ENCODE data around the gene GUCA1A.
"Not testable (repeated sequence)": the region's sequence is repeated elsewhere in the genome, so short reads cannot be mapped to it uniquely, and the experiment has no call there.

GUCA1A gene

DNA sequence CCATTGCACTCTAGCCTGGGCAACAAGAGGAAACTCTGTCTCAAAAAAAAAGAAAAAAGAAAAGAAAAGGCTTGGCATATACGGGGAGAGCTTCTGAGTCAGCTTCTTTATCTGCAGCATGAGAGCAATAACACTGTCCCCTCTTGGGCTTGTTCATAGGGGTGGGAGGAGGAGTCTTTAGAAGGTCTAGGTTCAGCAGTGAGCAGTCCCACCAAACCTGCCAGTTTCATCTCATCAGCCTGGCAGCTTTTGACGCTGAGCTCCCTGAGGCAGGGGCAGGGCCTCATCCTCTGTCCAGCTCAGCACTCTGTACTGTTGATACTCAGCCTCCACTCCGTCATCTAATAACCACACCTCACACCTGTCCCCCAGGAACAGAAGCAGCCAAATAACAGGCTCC lies 25.1 kb upstream of the GUCA1A start:
- Histone ChIP-seq H3K27me3 (ENCODE audit: low read depth, low read length) (no peaks in the 10 kb centered on the region), H3K79me2 (ENCODE audit: low read length) (no peaks in the 10 kb centered on the region), H3K4me2 (ENCODE audit: low read length) (no peak overlapping the region), H3K9ac (ENCODE audit: low read length) (no peak overlapping the region), H3K27ac (ENCODE audit: low read length) (no peak overlapping the region), H2AFZ (ENCODE audit: low read depth, low read length) (no peak overlapping the region), H3K4me1 (ENCODE audit: low read length) (no peaks in the 10 kb centered on the region), H3K36me3 (replicated peaks; ENCODE audit: low read depth, low read length) (no peaks in the 10 kb centered on the region), H3K9me3 (ENCODE audit: insufficient read depth, low read length) (no peaks in the 10 kb centered on the region), H3K4me3 (ENCODE audit: low read length) (no peak overlapping the region), H4K20me1 (ENCODE audit: insufficient read depth, low read length) (no peaks in the 10 kb centered on the region)
- TF ChIP-seq EZH2phosphoT487 (IDR thresholded peaks at IDR 0.05; ENCODE audit: low read depth) = no peak
- TF ChIP-seq, protein P1, sequence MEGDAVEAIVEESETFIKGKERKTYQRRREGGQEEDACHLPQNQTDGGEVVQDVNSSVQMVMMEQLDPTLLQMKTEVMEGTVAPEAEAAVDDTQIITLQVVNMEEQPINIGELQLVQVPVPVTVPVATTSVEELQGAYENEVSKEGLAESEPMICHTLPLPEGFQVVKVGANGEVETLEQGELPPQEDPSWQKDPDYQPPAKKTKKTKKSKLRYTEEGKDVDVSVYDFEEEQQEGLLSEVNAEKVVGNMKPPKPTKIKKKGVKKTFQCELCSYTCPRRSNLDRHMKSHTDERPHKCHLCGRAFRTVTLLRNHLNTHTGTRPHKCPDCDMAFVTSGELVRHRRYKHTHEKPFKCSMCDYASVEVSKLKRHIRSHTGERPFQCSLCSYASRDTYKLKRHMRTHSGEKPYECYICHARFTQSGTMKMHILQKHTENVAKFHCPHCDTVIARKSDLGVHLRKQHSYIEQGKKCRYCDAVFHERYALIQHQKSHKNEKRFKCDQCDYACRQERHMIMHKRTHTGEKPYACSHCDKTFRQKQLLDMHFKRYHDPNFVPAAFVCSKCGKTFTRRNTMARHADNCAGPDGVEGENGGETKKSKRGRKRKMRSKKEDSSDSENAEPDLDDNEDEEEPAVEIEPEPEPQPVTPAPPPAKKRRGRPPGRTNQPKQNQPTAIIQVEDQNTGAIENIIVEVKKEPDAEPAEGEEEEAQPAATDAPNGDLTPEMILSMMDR (IDR thresholded peaks at IDR 0.05; ENCODE audit: low read depth, low read length) = no peak

DNA sequence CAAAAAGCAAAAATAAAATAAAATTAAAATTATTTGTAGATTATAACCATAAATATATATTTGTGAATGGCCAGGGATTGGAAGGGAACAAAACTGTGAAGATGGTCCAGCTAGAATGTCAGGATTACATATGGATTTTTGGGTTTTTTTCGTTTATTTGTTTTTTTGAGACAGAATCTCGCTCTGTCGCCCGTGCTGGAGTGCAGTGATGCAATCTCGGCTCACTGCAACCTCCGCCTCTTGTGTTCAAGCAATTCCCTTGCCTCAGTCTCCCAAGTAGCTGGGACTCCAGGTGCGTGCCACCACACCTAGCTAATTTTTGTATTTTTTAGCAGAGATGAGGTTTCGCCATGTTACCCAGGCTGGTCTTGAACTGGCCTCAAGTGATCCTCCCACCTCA lies 22.9 kb upstream of the GUCA1A start:
- no peaks in the 10 kb centered on the region for H3K9me3 ChIP-seq (ENCODE audit: insufficient read depth, low read length)
- peaks cover 7% of the 10 kb centered on the region; the same call in 1 of the 2 replicates for H3K27me3 ChIP-seq (ENCODE audit: low read depth, low read length)
- H3K79me2 ChIP-seq (ENCODE audit: low read length) = no peaks in the 10 kb centered on the region
- no peak overlapping the region for H3K27ac ChIP-seq (ENCODE audit: low read length)
- no peak overlapping the region for H3K4me3 ChIP-seq (ENCODE audit: low read length)
- no peak overlapping the region for H3K4me2 ChIP-seq (ENCODE audit: low read length)
- no peaks in the 10 kb centered on the region for H3K4me1 ChIP-seq (ENCODE audit: low read length)
- H4K20me1 ChIP-seq (ENCODE audit: insufficient read depth, low read length) = no peaks in the 10 kb centered on the region
- no peak for TF ChIP-seq EZH2phosphoT487 (IDR thresholded peaks at IDR 0.05; ENCODE audit: low read depth)
- TF ChIP-seq, protein P1 (IDR thresholded peaks at IDR 0.05; ENCODE audit: low read depth, low read length) = no peak
- no peak overlapping the region for H2AFZ ChIP-seq (ENCODE audit: low read depth, low read length)
- no peaks in the 10 kb centered on the region for H3K36me3 ChIP-seq (replicated peaks; ENCODE audit: low read depth, low read length)
- no peak overlapping the region for H3K9ac ChIP-seq (ENCODE audit: low read length)

DNA sequence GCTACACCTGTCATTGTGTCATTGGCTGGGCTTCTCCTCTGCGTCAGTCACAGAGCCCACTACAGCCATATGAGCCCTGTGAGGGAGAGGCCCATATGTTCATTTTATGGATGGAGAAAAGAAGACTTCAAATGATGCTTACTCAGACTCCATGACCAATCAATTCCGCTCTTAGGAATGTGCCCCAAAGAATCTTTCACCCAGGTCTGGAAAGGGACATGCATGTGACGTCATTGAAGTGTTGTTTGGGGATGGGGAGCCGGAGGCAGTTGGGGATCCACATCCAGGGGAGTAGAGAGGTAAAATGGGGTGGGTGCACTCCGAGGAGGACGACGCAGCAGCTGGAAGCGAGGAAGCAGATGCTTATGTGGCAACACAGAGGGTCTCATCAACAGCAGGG lies 21.1 kb upstream of the GUCA1A start:
- Histone ChIP-seq H3K4me1 (ENCODE audit: low read length) (no peaks in the 10 kb centered on the region), H3K36me3 (replicated peaks; ENCODE audit: low read depth, low read length) (no peaks in the 10 kb centered on the region), H4K20me1 (ENCODE audit: insufficient read depth, low read length) (no peaks in the 10 kb centered on the region), H3K27me3 (ENCODE audit: low read depth, low read length) (peaks cover 7% of the 10 kb centered on the region; the same call in 1 of the 2 replicates), H3K9me3 (ENCODE audit: insufficient read depth, low read length) (no peaks in the 10 kb centered on the region), H3K9ac (ENCODE audit: low read length) (no peak overlapping the region), H3K4me2 (ENCODE audit: low read length) (no peak overlapping the region), H3K4me3 (ENCODE audit: low read length) (no peak overlapping the region), H2AFZ (ENCODE audit: low read depth, low read length) (no peak overlapping the region), H3K79me2 (ENCODE audit: low read length) (no peaks in the 10 kb centered on the region), H3K27ac (ENCODE audit: low read length) (no peak overlapping the region)
- TF ChIP-seq, protein P1 (IDR thresholded peaks at IDR 0.05; ENCODE audit: low read depth, low read length) = no peak
- no peak for TF ChIP-seq EZH2phosphoT487 (IDR thresholded peaks at IDR 0.05; ENCODE audit: low read depth)

DNA sequence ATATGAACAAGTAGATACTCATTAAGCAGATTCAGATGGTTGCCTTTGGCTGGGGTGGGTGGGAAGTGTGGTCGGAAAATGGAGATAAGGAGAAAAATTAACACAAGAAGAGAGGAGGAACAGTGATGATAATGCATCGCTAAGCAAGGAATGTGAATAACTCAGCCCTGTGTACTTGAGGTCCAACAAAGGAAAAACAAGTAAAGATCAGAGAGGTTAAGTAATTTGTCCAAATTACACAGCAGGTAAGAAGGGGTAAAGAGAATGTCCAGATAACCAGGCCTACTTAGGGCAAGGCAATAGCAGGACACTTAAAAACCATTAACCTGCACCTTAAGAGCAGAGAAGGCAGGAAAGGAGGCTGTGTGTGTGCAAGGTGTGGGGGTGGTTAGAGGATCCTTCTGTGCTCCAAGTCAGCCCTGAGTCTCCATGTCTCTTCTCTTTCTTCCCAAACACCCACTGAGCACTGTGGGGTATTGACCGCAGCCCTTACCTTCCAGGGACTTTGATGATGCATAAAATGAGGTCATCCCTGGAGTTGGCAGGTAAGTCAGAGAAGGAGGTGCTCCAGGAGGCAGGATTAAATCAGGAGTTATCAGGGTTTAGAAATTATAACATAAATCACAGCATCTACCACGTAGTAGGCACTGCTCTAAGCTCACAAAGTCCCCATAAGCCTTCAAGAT lies 20.5 kb upstream of the GUCA1A start:
- H3K9ac ChIP-seq (ENCODE audit: low read length) = not testable (repeated sequence)

More for the DNA sequence above, 20.5 kb upstream of the GUCA1A start:
- not testable (repeated sequence) for H3K27me3 ChIP-seq (ENCODE audit: low read depth, low read length); H3K9me3 ChIP-seq (ENCODE audit: insufficient read depth, low read length); H3K79me2 ChIP-seq (ENCODE audit: low read length); H3K4me2 ChIP-seq (ENCODE audit: low read length); H3K4me3 ChIP-seq (ENCODE audit: low read length); H4K20me1 ChIP-seq (ENCODE audit: insufficient read depth, low read length); H3K4me1 ChIP-seq (ENCODE audit: low read length); H2AFZ ChIP-seq (ENCODE audit: low read depth, low read length); H3K36me3 ChIP-seq (replicated peaks; ENCODE audit: low read depth, low read length); H3K27ac ChIP-seq (ENCODE audit: low read length)

All from OCI-LY3 (cell line).